ENCODE results near the gene BAZ2B. TPM values are rescaled to one million over a fixed set of nuclear protein-coding genes. Genes with fewer than 3 reads are reported as not detected.

The BAZ2B gene
- total RNA-seq, 1 experiment from 2014 or later, result 34.9 TPM

- intact Hi-C loops (cut with micrococcal nuclease; ENCODE audit: unreplicated experiment), result no loop called here
- BruUV-seq (replicated peaks), result no TSS peak
- TF ChIP-seq EZH2 (IDR thresholded peaks at IDR 0.05; ENCODE audit: low read depth), result no peak
- no peak for TF ChIP-seq CTCF (conservative IDR thresholded peaks at IDR 0.05)
Measured at GRCh38 chr2:159419403-159419802, 196.9 kb downstream of the BAZ2B start.

GRCh38 chr2:159411460-159411859 lies 204.9 kb downstream of the BAZ2B start:
- ChIA-PET POLR2A (ENCODE audit: unreplicated experiment) (no interaction called here), CTCF (no interaction called here)
- H3K9me3 ChIP-seq (ENCODE audit: insufficient read depth, low read depth), result no peaks in the 10 kb centered on the region
- no peak overlapping the region for H3K27ac ChIP-seq
- H4K20me1 ChIP-seq (ENCODE audit: insufficient read depth), result no peaks in the 10 kb centered on the region
- H3K4me3 ChIP-seq, result no peak overlapping the region
- no peaks in the 10 kb centered on the region for H3F3A ChIP-seq (ENCODE audit: insufficient read depth, low read depth)
- intact Hi-C loops (cut with micrococcal nuclease; ENCODE audit: unreplicated experiment), result no loop called here
- BruUV-seq (replicated peaks), result no TSS peak
- TF ChIP-seq CTCF (conservative IDR thresholded peaks at IDR 0.05), result no peak
- no peak for TF ChIP-seq EZH2 (IDR thresholded peaks at IDR 0.05; ENCODE audit: low read depth)
- H3K27me3 ChIP-seq (ENCODE audit: insufficient read depth, low read depth), result no peaks in the 10 kb centered on the region
- no peaks in the 10 kb centered on the region for H3K36me3 ChIP-seq (ENCODE audit: low read depth)
- H3K79me2 ChIP-seq (ENCODE audit: low read depth), result no peaks in the 10 kb centered on the region
- no peaks in the 10 kb centered on the region for H3K4me1 ChIP-seq (replicated peaks; ENCODE audit: insufficient read depth)
- H3K9me2 ChIP-seq (ENCODE audit: insufficient read depth), result no peaks in the 10 kb centered on the region
- no peak overlapping the region for H3K4me2 ChIP-seq
- no peak for DNase-seq
- H2AFZ ChIP-seq, result no peak overlapping the region

More at GRCh38 chr2:159419403-159419802, 196.9 kb downstream of the BAZ2B start:
- Histone ChIP-seq H3K4me2 (no peak overlapping the region), H3K27ac (no peak overlapping the region), H3K36me3 (ENCODE audit: low read depth) (no peaks in the 10 kb centered on the region), H4K20me1 (ENCODE audit: insufficient read depth) (no peaks in the 10 kb centered on the region), H3K79me2 (ENCODE audit: low read depth) (no peaks in the 10 kb centered on the region), H3K9me2 (ENCODE audit: insufficient read depth) (no peaks in the 10 kb centered on the region), H3K9me3 (ENCODE audit: insufficient read depth, low read depth) (no peaks in the 10 kb centered on the region), H3F3A (ENCODE audit: insufficient read depth, low read depth) (no peaks in the 10 kb centered on the region), H3K4me1 (replicated peaks; ENCODE audit: insufficient read depth) (no peaks in the 10 kb centered on the region), H3K4me3 (no peak overlapping the region), H2AFZ (no peak overlapping the region), H3K27me3 (ENCODE audit: insufficient read depth, low read depth) (no peaks in the 10 kb centered on the region)
- no peak for DNase-seq
- POLR2A ChIA-PET (ENCODE audit: unreplicated experiment), result no interaction called here
- CTCF ChIA-PET, result no interaction called here

- no peaks in the 10 kb centered on the region for H3K79me2 ChIP-seq (ENCODE audit: low read depth)
- no peak for DNase-seq
- no peaks in the 10 kb centered on the region for H4K20me1 ChIP-seq (ENCODE audit: insufficient read depth)
- H3K4me3 ChIP-seq, result no peak overlapping the region
- no peaks in the 10 kb centered on the region for H3K4me1 ChIP-seq (replicated peaks; ENCODE audit: insufficient read depth)
- intact Hi-C loops (cut with micrococcal nuclease; ENCODE audit: unreplicated experiment), result no loop called here
- no TSS peak for BruUV-seq (replicated peaks)
- H3K9me2 ChIP-seq (ENCODE audit: insufficient read depth), result no peaks in the 10 kb centered on the region
- ChIA-PET POLR2A (ENCODE audit: unreplicated experiment) (no interaction called here), CTCF (no interaction called here)
- no peak overlapping the region for H3K4me2 ChIP-seq
- H3K27ac ChIP-seq, result no peak overlapping the region
- no peaks in the 10 kb centered on the region for H3K9me3 ChIP-seq (ENCODE audit: insufficient read depth, low read depth)
- no peaks in the 10 kb centered on the region for H3K27me3 ChIP-seq (ENCODE audit: insufficient read depth, low read depth)
- no peaks in the 10 kb centered on the region for H3K36me3 ChIP-seq (ENCODE audit: low read depth)
- TF ChIP-seq EZH2 (IDR thresholded peaks at IDR 0.05; ENCODE audit: low read depth) (no peak), CTCF (conservative IDR thresholded peaks at IDR 0.05) (no peak)
- H3F3A ChIP-seq (ENCODE audit: insufficient read depth, low read depth), result no peaks in the 10 kb centered on the region
- H2AFZ ChIP-seq, result no peak overlapping the region
Measured at GRCh38 chr2:159410276-159410675, 206.1 kb downstream of the BAZ2B start.

Data from PC-9 (cell line).